Prostate gland (tissue), 2 donors: Measurements from ENCODE around the gene IGLL5.

Source experiments
- CTCF ChIP-seq, 4 experiments: fragments of 200-600 bp in 2 of 4; fragments of 450-650 bp in 2 of 4; sonication (generic) in 2 of 4; IDR thresholded peaks; 1 replicate in 3 of 4; 2 replicates in 1 of 4; pipeline ENCODE4 v1.5.1; 2016 to 2019; ENCODE audit warnings: antibody characterized with exemption in 4 of 4, mild to moderate bottlenecking in 2 of 4, moderate library complexity in 2 of 4
- POLR2A ChIP-seq: fragments of 450-650 bp; IDR thresholded peaks from one replicate; pipeline ENCODE4 v1.6.1; 2016; ENCODE audit warnings: antibody characterized with exemption, mild to moderate bottlenecking
- POLR2AphosphoS5 ChIP-seq: sonication (generic); formaldehyde crosslinking; IDR thresholded peaks from one replicate; pipeline ENCODE4 v1.6.1; 2017; ENCODE audit warnings: antibody characterized with exemption

GRCh38 chr22:22935546-22936157 is 48.0 kb downstream of the IGLL5 start:
- TF ChIP-seq CTCF (IDR thresholded peaks at IDR 0.05) = no peak
- no peak for TF ChIP-seq POLR2AphosphoS5
- no peak for TF ChIP-seq POLR2A
